Uterus (tissue), 2 donors: ENCODE measurements around the gene ZNF440.
"Not testable (repeated sequence)": the region's sequence is repeated elsewhere in the genome, so short reads cannot be mapped to it uniquely, and the experiment has no call there.

Experiments
- CTCF ChIP-seq, 4 experiments: fragments of 200-600 bp in 2 of 4; fragments of 450-650 bp in 2 of 4; sonication (generic) in 2 of 4; IDR thresholded peaks; one replicate each; pipeline ENCODE4 v1.5.1; 2016 to 2019; ENCODE audit warnings: antibody characterized with exemption in 4 of 4, mild to moderate bottlenecking in 2 of 4, moderate library complexity in 1 of 4
- POLR2A ChIP-seq, 2 donors: fragments of 450-650 bp; IDR thresholded peaks; one replicate each; pipeline ENCODE4 v1.6.1; 2016; ENCODE audit warnings: antibody characterized with exemption in 2 of 2, mild to moderate bottlenecking in 1 of 2, moderate library complexity in 1 of 2

- TF ChIP-seq CTCF, POLR2A (IDR thresholded peaks at IDR 0.05): not testable (repeated sequence)
These were observed 33.5 kb downstream of the ZNF440 start for GRCh38 chr19:11847615-11848014.
